Measurements from ENCODE around the gene CERS4. TPM values are rescaled to one million over a fixed set of nuclear protein-coding genes. Genes with fewer than 3 reads are reported as not detected.
A peak's percentile ranks its signal among the peaks of the same experiment; 100 is the strongest.

Gene CERS4
- total RNA-seq, 1 experiment from 2014 or later = 43.9 TPM

DNA sequence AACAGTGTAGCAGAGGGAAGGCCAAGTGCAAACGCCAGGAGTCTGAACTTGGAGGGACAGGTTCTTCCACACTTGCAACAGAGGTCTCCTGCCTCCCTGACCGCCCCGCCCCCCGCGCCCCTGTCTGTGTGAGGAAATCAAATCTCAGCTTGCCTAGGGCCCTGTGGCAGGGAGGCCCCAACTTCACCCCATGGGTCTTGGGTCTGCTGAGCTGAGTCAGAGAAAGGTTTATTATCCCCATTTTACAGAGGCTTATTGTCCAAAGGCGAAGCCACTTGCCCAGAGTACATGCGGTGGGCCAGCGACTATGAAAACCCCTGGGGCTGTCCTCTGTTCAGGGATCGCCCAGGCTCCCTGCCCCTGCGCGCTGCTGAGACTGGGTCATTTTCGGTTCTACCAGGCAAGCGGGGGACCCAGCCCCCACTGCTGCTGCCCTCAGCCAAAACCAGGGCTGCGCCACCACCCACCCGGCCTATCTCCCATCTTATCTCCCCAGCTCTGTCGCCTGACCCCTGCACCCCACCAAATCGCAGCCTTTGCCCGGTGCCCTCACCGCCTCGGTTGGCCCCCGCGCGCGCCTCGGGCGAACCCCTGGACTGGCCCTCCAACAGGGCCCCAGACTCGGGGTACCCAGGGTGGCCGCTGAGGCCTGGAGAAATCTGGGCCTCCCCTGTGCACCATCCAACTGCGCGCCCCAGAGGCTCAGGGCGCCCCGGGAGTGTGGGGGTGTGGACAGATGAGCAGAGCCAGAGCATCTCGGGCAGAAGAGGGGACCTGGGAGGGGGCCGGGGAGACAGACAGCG, 850 bp upstream of the CERS4 start:
- peak overlapping the region; percentile 74 for H3K4me3 ChIP-seq (ENCODE audit: low read length)
- no peaks in the 10 kb centered on the region for H3K36me3 ChIP-seq (ENCODE audit: low read depth, low read length)
- no peaks in the 10 kb centered on the region for H4K20me1 ChIP-seq (ENCODE audit: low read length)
- ChIA-PET CTCF (no interaction called here), POLR2A (ENCODE audit: unreplicated experiment) (interaction anchor here (0.6 kb wide), 1 partner anchor 273 kb away, joined by 13 read pairs; no protein-coding TSS in a partner anchor)
- 0 out of 2 replicates have a peak, but pooled peaks cover 2% of the 10 kb centered on the region for H3K27me3 ChIP-seq (ENCODE audit: low read length)
- no peaks in the 10 kb centered on the region for H3K79me2 ChIP-seq (ENCODE audit: low read length)
- no peak overlapping the region for H3K9ac ChIP-seq (ENCODE audit: low read length)
- no peaks in the 10 kb centered on the region for H3F3A ChIP-seq (ENCODE audit: low read length, unreplicated experiment)
- peak; percentile 10 for ATAC-seq
- DNase-seq = peak; percentile 40
- peaks cover 25% of the 10 kb centered on the region for H3K4me1 ChIP-seq (ENCODE audit: insufficient read depth, low read length)
- no peaks in the 10 kb centered on the region for H3K9me3 ChIP-seq (ENCODE audit: low read length)
- H3K9me2 ChIP-seq (replicated peaks; ENCODE audit: low read length) = no peaks in the 10 kb centered on the region
- intact Hi-C loops (cut with micrococcal nuclease) = no loop called here
- no peak for TF ChIP-seq CTCF (conservative IDR thresholded peaks at IDR 0.05; ENCODE audit: low read depth, low read length)
- no peak for TF ChIP-seq EZH2 (IDR thresholded peaks at IDR 0.05; ENCODE audit: low read length, unreplicated experiment)
- no peak for TF ChIP-seq EZH2phosphoT487 (IDR thresholded peaks at IDR 0.05; ENCODE audit: borderline replicate concordance, low read length)
- no TSS peak for BruUV-seq (replicated peaks)
- H3K27ac ChIP-seq (ENCODE audit: low read length) = no peak overlapping the region
- peak overlapping the region; percentile 90 for H2AFZ ChIP-seq (ENCODE audit: low read length)
- H3K4me2 ChIP-seq (ENCODE audit: low read length) = peak overlapping the region; percentile 93

DNA sequence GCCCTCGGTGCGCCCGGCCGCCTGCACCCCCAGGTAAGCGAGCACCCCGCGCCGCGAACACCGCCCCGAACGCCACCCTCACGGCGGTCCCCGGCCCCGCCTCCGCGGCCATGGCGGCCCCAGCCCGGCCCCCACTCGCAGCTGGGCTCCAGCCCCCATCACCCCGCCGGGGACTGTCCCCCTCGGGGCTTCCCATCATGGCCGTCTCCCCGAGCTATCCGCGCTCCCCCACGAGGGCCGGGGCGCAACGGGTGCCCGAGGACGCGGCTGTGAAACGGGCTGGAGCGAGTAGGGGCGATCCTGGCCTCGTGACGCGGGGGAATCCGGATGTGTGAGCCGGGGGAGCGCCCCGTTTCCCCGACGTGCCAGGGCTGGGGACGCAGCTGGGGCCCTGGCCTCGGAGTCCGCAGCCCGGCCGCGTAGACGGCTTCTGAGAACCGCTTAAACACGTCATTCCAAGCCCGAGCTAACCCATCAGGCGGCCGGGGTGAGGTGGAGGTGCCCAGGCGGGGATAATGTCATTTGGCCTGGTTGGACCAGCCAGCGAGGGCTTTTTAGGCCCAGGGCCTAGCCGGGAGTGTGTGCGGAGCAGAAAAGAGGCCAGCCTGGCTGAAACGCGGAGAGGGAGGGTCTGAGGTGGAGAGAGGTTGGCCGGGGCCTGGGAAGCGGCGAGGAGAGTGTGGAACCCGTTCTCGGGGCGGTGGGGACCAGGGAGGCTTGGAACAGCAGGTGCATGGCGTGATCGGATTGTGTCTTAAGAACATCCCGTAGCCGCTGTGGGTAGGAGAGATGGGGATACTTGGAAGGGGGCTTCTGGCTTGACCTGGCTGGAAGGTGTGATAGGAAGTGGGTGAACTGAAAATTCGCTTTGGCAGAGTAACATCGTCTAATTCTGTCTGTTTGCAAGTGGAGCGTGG, 550 bp downstream of the CERS4 start:
- intact Hi-C loops (cut with micrococcal nuclease) = no loop called here
- peak overlapping the region; percentile 82 for H3K4me3 ChIP-seq (ENCODE audit: low read length)
- H3K79me2 ChIP-seq (ENCODE audit: low read length) = no peaks in the 10 kb centered on the region
- no peaks in the 10 kb centered on the region for H3K9me2 ChIP-seq (replicated peaks; ENCODE audit: low read length)
- ATAC-seq (peak; percentile 39), DNase-seq (peak; percentile 37)
- H3F3A ChIP-seq (ENCODE audit: low read length, unreplicated experiment) = no peaks in the 10 kb centered on the region
- peak overlapping the region; percentile 98 for H2AFZ ChIP-seq (ENCODE audit: low read length)
- POLR2A ChIA-PET (ENCODE audit: unreplicated experiment) = interaction anchor here (0.5 kb wide), 1 partner anchor 12 kb away, joined by 17 read pairs; no protein-coding TSS in a partner anchor
- H3K27me3 ChIP-seq (ENCODE audit: low read length) = 0 out of 2 replicates have a peak, but pooled peaks cover 2% of the 10 kb centered on the region
- no TSS peak for BruUV-seq (replicated peaks)
- H4K20me1 ChIP-seq (ENCODE audit: low read length) = no peaks in the 10 kb centered on the region
- H3K4me2 ChIP-seq (ENCODE audit: low read length) = peak overlapping the region; percentile 96
- H3K9me3 ChIP-seq (ENCODE audit: low read length) = no peaks in the 10 kb centered on the region
- H3K4me1 ChIP-seq (ENCODE audit: insufficient read depth, low read length) = peaks cover 23% of the 10 kb centered on the region
- TF ChIP-seq CTCF (conservative IDR thresholded peaks at IDR 0.05; ENCODE audit: low read depth, low read length) = no peak
- no peak for TF ChIP-seq EZH2 (IDR thresholded peaks at IDR 0.05; ENCODE audit: low read length, unreplicated experiment)
- no peak for TF ChIP-seq EZH2phosphoT487 (IDR thresholded peaks at IDR 0.05; ENCODE audit: borderline replicate concordance, low read length)
- peak overlapping the region; percentile 68 for H3K9ac ChIP-seq (ENCODE audit: low read length)
- CTCF ChIA-PET = no interaction called here
- H3K36me3 ChIP-seq (ENCODE audit: low read depth, low read length) = no peaks in the 10 kb centered on the region
- no peak overlapping the region for H3K27ac ChIP-seq (ENCODE audit: low read length)
